Middle frontal gyrus (tissue), 1 donor: ENCODE results near the gene IFT88.

Source experiments
- DNase-seq: peaks from one replicate; pipeline ENCODE4 v3.0.0-alpha.2; 2015; ENCODE audit warnings: low spot score; ENCODE audit errors: extremely low spot score

The IFT88 gene

GRCh38 chr13:20684546-20684945 lies 117.6 kb downstream of the IFT88 start:
- no peak for DNase-seq

GRCh38 chr13:20685092-20685491 lies 118.1 kb downstream of the IFT88 start:
- no peak for DNase-seq

- no peak for DNase-seq
Measured at GRCh38 chr13:20686167-20686566, 119.2 kb downstream of the IFT88 start.

GRCh38 chr13:20686863-20687579 lies 120.1 kb downstream of the IFT88 start:
- no peak for DNase-seq

- DNase-seq, result no peak
Measured at GRCh38 chr13:20689291-20689690, 122.3 kb downstream of the IFT88 start.

- no peak for DNase-seq
Measured at GRCh38 chr13:20691616-20692015, 124.7 kb downstream of the IFT88 start.

- no peak for DNase-seq
Measured at GRCh38 chr13:20696073-20696472, 129.1 kb downstream of the IFT88 start.

- no peak for DNase-seq
Measured at GRCh38 chr13:20699715-20700114, 132.8 kb downstream of the IFT88 start.

GRCh38 chr13:20700288-20700687 lies 133.3 kb downstream of the IFT88 start:
- DNase-seq, result no peak

- no peak for DNase-seq
Measured at GRCh38 chr13:20701461-20701860, 134.5 kb downstream of the IFT88 start.

GRCh38 chr13:20702530-20702914 lies 135.6 kb downstream of the IFT88 start:
- DNase-seq, result no peak

GRCh38 chr13:20702915-20703779 lies 136.2 kb downstream of the IFT88 start, which contains the start of gene IL17D:
Gene IL17D, plus strand, starts transcription at chr13:20703699. Its CDS starts 303 bp downstream, at chr13:20704002.
- DNase-seq, result no peak

- DNase-seq, result peak; percentile 28
Measured at GRCh38 chr13:20703780-20704458, 137.0 kb downstream of the IFT88 start.

GRCh38 chr13:20704459-20705069 lies 137.6 kb downstream of the IFT88 start:
- DNase-seq, result no peak

- no peak for DNase-seq
Measured at GRCh38 chr13:20706661-20707060, 139.7 kb downstream of the IFT88 start.

- no peak for DNase-seq
Measured at GRCh38 chr13:20708216-20708615, 141.3 kb downstream of the IFT88 start.

GRCh38 chr13:20709369-20709768 lies 142.4 kb downstream of the IFT88 start:
- no peak for DNase-seq

- no peak for DNase-seq
Measured at GRCh38 chr13:20709782-20710181, 142.8 kb downstream of the IFT88 start.

GRCh38 chr13:20711301-20712044 lies 144.5 kb downstream of the IFT88 start:
- no peak for DNase-seq

GRCh38 chr13:20713014-20713376 lies 146.0 kb downstream of the IFT88 start:
- DNase-seq, result no peak

- no peak for DNase-seq
Measured at GRCh38 chr13:20713751-20714150, 146.8 kb downstream of the IFT88 start.
